ENCODE data around the gene AGAP3.
"Not testable (repeated sequence)": the region's sequence is repeated elsewhere in the genome, so short reads cannot be mapped to it uniquely, and the experiment has no call there.

Gene AGAP3

DNA sequence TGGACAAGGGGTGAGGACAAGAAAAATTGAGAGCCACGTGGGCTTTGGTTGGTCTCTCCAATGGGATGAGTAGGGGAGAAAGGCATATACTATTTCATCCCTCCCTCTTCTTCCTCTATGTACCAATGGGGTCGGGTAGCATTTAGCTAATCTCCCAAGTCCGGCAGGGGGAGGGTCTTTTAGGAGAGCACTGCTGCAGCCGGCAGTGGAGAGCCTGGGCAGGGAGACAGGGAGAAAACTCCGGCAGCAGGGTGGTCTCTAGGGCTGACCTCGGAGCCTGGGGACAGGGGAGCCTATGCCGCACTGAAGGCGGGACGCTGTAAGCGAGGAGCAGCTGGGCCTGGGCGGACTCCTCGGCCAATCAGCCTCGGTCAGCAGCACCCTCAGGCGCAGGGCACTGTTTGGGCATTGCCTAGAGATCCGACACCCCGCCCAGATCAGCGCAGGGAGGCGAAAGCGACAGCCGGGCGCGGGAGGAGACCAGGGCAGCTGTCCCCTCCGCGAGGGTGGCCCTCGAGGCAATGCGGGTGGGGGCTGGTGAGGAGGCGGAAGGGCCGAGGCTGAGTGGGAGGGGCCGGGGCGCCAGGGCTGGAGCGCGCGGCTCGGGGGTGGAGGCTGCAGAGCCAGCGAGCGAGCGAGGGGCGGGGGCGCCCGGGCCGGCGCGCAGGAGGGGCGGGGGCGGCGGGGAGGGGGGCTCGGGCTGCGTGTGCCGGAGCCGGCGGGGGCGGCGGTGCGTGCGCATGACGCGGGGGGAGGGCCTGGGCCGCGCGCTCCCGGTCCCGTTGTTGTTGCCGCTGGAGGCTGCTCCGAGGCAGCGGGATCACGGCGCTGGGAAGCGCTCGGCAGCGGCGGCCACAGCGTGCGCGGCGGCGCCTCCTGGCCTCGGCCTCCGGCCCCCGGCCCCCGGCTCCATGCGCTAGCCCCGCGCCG is at the start of gene AGAP3:
Gene AGAP3 (plus strand): TSS at position 785 of the 930 bp plus-strand sequence. CDS start 267 bp downstream, outside the sequence.
- DNase-seq (ENCODE audit: low read depth), result no peak

DNA sequence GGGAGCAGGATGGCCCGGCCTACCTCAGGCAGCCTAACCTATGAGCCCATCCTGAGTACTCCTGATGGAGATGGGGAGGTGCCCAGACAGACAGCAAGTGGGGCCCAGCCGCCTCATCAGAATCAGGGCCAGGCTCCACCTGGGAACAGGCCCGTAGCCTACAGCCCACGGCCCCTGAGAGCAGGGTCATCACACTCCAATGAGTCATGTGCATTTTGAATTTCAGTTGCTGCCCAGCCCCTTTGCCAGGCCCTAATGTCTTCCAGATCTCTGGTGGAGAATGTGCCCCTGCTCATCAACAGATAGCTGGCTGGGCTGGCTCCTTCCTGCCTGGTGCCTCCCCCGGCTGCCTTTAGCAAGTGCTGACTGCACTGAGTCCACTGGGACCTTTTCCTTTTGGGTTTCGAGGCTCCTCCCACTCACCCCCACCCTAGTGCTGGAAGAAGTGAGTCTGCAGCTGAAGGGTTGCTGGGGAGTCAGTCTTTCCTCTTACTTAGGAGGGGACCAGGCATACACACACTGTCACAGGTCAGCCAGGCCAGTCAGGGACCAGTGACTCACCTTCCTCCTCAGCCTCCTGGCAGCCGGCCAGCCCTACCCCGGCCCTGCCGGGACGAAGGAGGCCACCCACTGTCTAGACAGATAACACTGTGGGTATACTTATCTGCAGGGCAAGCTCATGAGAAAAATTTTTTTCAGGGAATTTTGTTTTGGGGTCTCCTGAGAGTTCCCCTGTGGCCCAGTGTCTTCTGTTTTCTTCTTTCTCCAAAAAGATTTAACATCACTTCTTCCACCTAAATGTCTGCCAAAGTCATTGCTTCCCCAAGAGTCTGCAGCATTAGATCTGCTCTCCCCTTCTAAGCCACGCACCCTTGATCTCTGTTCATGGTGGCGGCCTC is 47.1 kb upstream of the AGAP3 start:
- peak; percentile 63 for DNase-seq (ENCODE audit: low read depth)

DNA sequence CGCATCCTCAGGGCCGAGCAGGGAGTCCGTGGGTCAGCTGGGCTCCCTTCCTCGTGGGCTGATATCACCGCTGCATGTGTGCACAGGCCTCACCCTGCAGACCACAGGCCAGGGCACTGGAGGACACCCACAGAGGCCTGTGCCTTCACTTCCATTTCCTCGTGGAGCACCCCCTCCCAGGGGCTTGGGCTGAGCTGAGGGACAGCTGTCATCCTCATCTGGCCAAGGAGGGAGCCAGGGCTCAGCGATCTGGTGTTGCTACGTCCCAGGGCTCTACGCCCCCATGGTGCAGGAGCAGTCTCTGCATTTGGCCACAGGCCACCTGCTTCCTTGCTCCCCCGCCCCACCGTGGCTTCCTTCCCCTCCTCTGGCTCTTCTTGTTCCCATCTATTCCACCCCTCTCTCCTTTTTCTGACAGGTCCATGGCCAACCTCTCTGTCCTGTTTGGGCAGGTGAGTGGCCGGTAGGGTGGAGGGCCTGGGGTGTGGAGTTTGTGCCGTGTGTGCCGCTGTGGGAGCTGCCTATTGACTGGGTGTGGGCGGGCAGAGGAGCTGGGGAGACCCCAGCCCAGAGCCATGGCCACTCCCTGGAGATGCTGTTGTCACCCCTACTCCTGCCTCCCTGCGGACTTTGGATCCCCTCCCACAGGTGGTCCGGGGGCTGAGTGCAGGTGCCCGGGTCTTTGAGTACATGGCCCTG is 46.3 kb upstream of the AGAP3 start:
- no peak for DNase-seq (ENCODE audit: low read depth)

DNA sequence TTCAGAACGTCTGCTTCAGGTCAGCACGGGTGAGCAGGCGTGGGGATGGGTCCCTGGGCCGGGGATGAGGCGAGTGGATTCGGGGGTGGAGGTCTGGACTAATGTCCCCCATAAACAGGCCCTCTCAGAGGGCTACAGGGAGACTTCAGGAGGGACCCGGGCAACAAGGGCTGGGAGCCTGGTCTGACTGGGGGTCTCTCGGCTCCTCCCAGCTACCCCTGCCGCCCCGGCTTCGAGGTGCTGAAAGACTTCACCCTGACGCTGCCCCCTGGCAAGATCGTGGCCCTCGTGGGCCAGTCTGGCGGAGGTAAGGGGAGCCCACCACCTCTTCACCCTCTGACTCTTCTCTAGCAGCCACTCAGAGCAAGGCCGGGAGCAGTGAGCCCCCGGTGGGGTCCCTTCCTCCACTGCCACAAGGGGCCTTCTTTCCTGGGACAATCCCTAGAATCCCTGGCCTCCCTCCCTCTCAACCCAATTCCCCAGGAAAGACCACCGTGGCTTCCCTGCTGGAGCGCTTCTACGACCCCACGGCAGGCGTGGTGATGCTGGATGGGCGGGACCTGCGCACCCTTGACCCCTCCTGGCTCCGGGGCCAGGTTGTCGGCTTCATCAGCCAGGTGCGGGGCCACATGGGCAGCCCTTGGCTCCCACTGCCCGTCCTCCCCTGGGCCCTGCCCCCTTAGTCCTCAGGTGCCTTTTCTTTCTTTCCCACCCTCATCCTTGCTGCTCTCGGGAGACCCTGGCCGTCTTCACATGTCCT is 45.5 kb upstream of the AGAP3 start:
- no peak for DNase-seq (ENCODE audit: low read depth)

DNA sequence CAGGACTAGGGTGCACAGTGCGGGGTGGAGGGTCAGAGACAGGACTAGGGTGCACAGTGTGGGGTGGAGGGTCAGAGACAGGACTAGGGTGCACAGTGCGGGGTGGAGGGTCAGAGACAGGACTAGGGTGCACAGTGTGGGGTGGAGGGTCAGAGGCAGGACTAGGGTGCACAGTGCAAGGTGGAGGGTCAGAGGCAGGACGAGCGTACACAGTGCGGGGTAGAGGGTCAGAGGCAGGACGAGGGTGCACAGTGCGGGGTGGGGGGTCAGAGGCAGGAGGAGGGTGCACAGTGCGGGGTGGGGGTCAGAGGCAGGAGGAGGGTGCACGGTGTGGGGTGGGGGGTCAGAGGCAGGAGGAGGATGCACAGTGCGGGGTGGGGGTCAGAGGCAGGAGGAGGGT is 42.8 kb upstream of the AGAP3 start:
- DNase-seq (ENCODE audit: low read depth), result not testable (repeated sequence)

DNA sequence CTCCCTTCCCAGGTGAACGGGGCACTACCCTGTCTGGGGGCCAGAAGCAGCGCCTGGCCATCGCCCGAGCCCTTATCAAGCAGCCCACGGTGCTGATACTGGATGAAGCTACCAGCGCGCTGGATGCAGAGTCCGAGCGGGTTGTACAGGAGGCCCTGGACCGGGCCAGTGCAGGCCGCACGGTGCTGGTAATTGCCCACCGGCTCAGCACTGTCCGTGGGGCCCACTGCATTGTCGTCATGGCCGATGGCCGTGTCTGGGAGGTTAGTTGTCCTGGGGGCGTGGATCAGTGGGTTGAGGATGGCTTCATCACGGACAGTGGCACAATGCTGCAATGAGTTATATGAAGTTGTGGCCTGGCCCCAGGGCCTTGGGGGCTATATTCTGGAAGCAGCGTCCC is 42.3 kb upstream of the AGAP3 start:
- no peak for DNase-seq (ENCODE audit: low read depth)

DNA sequence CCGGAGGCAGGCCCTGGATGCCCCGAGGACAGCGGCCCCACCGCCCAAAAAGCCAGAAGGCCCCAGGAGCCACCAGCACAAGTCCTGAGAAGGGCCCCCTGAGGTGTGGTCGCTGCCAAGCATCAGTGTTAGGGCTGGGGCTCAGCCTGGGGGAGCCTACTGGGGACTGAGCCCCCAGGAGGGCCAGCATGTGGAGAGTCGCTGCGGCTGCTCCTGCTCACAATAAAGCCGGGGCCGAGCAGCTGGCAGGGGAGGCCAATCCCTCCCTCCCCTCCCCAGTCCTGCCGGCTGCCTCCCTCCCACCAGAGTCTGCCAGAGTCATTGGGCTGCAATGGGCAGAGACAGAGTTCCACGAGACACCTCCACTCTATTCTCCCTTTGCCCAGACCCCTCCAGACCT is 41.0 kb upstream of the AGAP3 start:
- DNase-seq (ENCODE audit: low read depth), result no peak

DNA sequence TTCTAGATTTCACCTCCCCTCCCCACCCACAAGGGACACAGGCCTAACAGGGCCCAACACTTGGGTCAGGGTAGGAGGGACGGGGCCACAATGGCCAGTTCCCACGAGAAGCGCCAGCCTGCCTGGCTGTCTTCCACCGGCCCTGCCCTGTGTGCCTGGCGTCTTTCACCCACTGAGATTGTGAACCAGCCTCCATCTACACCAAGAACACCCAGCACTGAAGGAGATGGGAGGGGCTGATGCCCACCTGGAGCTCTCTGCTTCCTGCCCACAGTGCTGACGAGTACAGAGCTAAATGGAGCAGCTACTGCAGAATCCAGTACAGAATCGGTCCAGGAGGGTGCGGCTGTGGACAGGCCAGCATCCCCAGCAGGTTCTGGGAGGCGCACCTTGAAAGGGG is 40.3 kb upstream of the AGAP3 start:
- DNase-seq (ENCODE audit: low read depth), result no peak

DNA sequence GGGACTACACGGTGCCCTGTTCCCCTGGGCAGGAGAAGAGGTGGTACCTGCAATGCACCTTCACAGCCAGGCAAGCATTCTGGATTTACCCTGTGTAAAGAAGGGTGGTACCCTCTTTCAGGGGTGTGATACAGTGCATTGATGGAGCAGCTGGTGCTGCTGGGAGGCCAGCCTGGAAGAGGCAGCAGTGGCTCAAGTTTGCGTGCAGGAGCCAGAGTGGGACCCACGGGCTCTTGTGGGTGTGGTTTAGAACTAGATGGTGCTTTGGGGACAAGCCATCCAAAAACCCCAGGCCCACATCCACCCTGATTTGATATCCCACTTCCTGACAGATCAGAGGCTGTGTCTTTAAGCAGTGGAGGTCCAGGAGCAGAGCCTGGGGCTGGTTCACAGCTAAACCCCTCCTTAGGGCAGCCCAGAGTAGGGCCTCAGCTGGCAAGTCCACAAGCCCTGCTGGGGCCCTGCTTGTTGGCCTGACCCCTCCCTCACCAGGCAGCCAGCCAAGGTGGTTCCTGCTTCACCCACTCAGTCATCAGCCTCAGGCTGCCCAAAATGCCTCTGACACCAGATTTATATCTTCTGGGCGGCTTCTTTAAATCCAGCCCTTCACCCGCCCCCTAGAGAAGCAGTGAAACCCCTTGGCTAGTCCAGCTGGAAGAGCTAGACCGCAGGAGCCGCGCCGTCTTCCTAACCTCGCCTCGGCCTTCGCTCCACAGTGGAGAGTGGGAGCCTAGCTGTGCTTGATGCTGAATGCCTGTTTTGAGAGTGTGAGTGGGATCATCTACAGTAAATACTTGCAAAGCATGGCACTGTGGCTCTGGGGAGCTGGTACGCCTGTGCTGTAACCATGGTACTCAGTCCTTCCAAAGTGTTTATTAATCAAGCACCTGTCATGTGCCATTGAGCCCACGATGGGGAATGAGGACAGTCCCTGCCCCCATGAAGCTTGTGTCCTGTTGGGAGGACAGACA is 39.4 kb upstream of the AGAP3 start:
- no peak for DNase-seq (ENCODE audit: low read depth)

DNA sequence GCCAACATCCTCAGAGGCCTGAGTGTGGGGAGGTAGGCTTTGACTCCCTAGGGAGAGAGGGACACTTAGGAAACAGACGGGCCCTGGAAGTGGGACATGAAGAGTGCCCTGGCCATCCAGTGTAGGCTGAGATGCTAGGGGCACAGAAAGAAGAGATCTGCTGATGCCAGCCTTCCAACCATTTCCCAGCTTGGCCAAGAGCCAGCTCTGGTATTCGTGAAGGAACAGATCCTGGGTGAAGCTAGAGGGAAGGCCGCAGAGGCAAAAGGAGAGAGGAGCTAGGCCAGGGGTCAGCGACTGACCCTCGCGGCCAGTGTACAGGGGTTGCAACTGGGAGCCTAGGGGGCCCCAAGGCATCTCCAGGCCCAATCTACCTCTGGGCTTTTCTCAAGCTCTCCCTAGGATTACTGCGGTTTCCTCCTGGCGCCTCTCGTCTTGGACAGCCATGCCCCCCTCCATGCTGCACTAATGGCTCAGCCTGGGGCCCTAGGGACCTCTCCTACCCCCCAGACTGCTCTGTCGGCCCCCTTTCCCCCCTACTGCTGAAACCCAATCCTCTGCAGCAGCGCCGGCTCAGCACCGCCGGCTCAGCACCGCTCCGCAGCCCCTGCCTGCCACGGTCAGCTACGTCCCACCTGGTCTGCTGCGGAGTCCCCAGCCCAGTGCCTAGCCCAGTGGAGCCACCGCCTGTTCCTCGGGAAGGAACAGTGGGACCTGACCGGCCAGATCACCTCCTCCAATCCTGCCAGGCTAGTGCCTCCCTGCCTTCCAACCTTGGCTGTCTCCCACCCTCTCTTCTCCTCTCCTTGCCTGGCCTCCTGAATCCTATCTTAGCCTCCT is 38.1 kb upstream of the AGAP3 start, which contains the start of gene ASIC3:
Gene ASIC3 (plus strand): TSS at position 556 of the 840 bp plus-strand sequence. CDS start 355 bp downstream, outside the sequence.
- DNase-seq (ENCODE audit: low read depth), result no peak

DNA sequence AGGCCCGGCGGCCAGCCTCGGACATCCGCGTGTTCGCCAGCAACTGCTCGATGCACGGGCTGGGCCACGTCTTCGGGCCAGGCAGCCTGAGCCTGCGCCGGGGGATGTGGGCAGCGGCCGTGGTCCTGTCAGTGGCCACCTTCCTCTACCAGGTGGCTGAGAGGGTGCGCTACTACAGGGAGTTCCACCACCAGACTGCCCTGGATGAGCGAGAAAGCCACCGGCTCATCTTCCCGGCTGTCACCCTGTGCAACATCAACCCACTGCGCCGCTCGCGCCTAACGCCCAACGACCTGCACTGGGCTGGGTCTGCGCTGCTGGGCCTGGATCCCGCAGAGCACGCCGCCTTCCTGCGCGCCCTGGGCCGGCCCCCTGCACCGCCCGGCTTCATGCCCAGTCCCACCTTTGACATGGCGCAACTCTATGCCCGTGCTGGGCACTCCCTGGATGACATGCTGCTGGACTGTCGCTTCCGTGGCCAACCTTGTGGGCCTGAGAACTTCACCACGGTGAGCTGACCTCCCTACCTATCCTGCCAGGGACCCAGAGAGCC is 37.3 kb upstream of the AGAP3 start:
- DNase-seq (ENCODE audit: low read depth), result no peak

DNA sequence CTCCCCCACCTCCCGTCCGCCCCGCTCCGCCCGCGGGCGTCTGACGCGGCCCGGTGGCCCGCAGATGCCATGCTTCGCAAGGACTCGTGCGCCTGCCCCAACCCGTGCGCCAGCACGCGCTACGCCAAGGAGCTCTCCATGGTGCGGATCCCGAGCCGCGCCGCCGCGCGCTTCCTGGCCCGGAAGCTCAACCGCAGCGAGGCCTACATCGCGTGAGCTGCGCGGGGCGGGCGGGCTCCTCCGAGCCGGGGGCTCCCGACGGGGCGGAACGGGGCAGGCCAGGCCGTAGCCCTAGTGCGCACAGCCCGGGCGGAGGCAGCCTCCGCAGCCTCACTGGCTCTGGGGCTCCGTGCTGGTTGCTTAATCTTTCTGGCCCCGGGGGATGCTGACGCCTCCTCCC is 35.2 kb upstream of the AGAP3 start:
- DNase-seq (ENCODE audit: low read depth), result no peak

DNA sequence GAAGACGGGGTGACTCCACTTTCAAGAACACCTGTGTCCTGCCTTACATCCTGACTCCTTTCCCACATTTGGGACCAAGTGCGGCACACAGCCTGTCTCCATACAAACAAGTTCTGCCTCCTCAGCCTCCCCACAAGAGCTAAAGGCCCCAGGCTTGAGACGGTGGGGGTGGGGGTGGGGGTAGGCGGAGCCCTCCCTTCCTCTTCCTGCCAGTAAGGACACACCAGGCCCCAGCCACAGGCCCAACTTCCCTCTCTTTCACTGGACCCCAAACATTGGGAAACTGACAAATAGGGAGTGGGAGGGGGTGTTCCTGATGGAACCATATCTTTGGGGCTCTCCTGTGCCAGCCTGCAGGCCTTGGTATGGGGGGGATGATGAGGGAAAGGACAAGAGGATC is 33.2 kb upstream of the AGAP3 start:
- no peak for DNase-seq (ENCODE audit: low read depth)

DNA sequence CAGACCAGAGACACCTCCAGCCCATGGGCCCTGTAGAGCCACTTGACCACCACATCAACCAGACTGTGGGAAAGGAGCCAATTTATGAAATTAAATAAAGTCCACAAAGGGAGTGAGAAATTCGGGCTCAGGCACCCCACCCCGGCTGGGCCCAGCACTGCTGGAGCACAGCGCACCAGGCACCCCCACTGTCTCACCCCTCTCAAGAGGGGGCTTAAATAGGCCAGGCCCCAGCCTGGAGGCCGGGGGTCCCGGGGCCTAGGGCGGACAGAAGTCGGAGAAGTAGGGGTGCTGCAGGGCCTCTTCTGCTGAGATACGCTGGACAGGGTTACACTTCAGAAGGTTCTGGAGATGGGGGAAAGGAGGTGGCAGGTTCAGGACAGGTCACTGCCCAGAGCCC is 32.5 kb upstream of the AGAP3 start:
- no peak for DNase-seq (ENCODE audit: low read depth)

DNA sequence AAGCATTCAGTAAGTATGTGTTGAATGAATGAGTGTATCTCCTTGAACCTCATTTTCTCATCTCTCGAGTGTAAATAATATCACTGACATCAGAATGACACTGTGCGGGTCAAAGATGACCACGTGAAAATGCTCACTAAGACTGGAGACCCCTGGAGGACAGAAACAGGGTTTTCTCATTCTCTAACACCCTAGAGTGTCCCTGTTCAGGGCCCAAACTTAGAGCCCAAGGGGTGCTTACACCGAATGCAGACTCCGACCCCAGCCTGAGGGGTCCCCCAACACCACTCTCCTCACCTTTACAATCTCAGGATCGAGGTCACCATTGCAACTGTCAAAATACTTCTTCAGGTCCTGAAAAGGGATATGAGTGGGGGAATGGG is 30.0 kb upstream of the AGAP3 start:
- no peak for DNase-seq (ENCODE audit: low read depth)

DNA sequence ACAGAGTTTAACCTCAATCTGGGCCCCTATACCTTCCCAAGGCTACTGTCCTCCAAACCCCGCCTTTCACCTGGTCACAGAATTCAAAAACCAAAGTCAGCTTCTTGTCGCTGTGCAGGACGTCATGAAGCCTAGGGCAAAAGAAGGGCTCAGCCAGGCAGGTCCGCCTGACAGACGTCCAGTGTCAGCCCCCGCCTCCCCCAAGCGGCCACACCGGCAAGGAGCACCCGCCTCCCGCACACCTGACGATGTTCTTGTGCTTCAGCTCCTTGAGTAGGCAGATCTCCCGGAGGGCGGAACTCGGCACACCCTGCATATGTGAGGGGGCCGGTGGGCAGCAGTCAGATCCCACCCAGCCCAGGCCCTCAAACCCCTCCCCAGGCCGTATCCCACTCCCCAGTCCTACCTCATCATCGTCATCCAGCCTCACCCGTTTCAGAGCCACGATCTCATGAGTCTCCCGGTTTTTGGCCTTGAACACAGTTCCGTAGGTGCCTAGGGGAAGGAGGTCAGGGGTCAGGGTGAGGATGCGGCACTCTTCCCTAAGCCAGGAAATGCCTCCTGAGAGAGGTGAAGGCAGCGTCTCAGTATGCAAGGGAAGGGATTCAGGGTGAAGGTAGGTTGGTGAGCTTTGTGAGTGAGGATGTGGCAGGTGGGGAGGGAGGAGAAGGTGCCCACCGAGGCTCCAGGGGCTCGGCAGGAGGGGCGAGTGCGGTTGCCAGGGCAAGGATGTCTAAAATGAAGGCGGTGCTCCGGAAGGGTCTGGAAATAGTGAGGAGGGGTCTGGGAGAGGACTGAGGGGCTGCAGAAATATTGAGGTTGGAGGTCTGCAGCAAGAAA is 29.4 kb upstream of the AGAP3 start:
- DNase-seq (ENCODE audit: low read depth), result no peak

DNA sequence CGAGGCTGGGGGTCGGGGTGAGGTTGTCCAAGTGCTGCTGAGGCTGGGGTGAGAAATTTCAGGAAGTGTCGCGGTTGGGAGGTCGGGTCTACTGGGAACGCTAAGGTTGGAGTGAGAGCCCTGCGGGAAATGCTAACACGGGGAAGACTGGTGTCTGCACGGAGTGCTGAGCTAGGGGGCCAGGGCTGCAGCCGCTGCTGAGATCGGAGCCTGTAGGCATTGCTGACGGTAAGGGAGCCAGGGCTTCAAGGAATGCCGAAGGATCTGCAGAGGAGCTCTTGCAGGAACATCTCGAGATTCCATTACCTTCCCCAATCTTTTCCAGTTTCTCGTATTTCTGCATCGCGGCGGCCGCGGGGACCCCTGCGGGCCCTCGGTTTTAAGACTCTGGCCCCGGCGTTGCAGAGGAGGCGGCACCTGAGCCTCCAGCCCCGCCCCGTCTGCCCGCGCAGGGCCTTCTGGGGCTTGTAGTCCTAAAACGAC is 28.7 kb upstream of the AGAP3 start, which contains the start of gene CDK5:
Gene CDK5 (minus strand): TSS at position 392 of the 483 bp plus-strand sequence. CDS start 49 bp downstream, at position 343.
- DNase-seq (ENCODE audit: low read depth), result no peak

Measured in GM04504 (cell line).